ENCODE measurements around the gene NR6A1.

- TF ChIP-seq, protein P1, sequence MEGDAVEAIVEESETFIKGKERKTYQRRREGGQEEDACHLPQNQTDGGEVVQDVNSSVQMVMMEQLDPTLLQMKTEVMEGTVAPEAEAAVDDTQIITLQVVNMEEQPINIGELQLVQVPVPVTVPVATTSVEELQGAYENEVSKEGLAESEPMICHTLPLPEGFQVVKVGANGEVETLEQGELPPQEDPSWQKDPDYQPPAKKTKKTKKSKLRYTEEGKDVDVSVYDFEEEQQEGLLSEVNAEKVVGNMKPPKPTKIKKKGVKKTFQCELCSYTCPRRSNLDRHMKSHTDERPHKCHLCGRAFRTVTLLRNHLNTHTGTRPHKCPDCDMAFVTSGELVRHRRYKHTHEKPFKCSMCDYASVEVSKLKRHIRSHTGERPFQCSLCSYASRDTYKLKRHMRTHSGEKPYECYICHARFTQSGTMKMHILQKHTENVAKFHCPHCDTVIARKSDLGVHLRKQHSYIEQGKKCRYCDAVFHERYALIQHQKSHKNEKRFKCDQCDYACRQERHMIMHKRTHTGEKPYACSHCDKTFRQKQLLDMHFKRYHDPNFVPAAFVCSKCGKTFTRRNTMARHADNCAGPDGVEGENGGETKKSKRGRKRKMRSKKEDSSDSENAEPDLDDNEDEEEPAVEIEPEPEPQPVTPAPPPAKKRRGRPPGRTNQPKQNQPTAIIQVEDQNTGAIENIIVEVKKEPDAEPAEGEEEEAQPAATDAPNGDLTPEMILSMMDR (conservative IDR thresholded peaks at IDR 0.05; ENCODE audit: low read depth in 2 of 2), result no peak
- no peak for TF ChIP-seq EZH2phosphoT487 (IDR thresholded peaks at IDR 0.05; ENCODE audit: unreplicated experiment)
- no peak for TF ChIP-seq ETS1 (IDR thresholded peaks at IDR 0.05)
- TF ChIP-seq EZH2 (IDR thresholded peaks at IDR 0.05; ENCODE audit: low read depth, unreplicated experiment), result no peak
- TF ChIP-seq JUNB (IDR thresholded peaks at IDR 0.05; ENCODE audit: unreplicated experiment), result no peak
- no peak for TF ChIP-seq CREB1 (CRISPR knock-in tag; IDR thresholded peaks at IDR 0.05; ENCODE audit: low read depth)
- no peak for TF ChIP-seq POLR2AphosphoS5 (IDR thresholded peaks at IDR 0.05; ENCODE audit: low read depth)
- no peak for TF ChIP-seq STAT1 (IDR thresholded peaks at IDR 0.05; ENCODE audit: unreplicated experiment)
- TF ChIP-seq REST (IDR thresholded peaks at IDR 0.05; ENCODE audit: unreplicated experiment), result no peak
- no peak for TF ChIP-seq ZNF331 (CRISPR knock-in tag; IDR thresholded peaks at IDR 0.05; ENCODE audit: low read depth)
- TF ChIP-seq, protein P2, sequence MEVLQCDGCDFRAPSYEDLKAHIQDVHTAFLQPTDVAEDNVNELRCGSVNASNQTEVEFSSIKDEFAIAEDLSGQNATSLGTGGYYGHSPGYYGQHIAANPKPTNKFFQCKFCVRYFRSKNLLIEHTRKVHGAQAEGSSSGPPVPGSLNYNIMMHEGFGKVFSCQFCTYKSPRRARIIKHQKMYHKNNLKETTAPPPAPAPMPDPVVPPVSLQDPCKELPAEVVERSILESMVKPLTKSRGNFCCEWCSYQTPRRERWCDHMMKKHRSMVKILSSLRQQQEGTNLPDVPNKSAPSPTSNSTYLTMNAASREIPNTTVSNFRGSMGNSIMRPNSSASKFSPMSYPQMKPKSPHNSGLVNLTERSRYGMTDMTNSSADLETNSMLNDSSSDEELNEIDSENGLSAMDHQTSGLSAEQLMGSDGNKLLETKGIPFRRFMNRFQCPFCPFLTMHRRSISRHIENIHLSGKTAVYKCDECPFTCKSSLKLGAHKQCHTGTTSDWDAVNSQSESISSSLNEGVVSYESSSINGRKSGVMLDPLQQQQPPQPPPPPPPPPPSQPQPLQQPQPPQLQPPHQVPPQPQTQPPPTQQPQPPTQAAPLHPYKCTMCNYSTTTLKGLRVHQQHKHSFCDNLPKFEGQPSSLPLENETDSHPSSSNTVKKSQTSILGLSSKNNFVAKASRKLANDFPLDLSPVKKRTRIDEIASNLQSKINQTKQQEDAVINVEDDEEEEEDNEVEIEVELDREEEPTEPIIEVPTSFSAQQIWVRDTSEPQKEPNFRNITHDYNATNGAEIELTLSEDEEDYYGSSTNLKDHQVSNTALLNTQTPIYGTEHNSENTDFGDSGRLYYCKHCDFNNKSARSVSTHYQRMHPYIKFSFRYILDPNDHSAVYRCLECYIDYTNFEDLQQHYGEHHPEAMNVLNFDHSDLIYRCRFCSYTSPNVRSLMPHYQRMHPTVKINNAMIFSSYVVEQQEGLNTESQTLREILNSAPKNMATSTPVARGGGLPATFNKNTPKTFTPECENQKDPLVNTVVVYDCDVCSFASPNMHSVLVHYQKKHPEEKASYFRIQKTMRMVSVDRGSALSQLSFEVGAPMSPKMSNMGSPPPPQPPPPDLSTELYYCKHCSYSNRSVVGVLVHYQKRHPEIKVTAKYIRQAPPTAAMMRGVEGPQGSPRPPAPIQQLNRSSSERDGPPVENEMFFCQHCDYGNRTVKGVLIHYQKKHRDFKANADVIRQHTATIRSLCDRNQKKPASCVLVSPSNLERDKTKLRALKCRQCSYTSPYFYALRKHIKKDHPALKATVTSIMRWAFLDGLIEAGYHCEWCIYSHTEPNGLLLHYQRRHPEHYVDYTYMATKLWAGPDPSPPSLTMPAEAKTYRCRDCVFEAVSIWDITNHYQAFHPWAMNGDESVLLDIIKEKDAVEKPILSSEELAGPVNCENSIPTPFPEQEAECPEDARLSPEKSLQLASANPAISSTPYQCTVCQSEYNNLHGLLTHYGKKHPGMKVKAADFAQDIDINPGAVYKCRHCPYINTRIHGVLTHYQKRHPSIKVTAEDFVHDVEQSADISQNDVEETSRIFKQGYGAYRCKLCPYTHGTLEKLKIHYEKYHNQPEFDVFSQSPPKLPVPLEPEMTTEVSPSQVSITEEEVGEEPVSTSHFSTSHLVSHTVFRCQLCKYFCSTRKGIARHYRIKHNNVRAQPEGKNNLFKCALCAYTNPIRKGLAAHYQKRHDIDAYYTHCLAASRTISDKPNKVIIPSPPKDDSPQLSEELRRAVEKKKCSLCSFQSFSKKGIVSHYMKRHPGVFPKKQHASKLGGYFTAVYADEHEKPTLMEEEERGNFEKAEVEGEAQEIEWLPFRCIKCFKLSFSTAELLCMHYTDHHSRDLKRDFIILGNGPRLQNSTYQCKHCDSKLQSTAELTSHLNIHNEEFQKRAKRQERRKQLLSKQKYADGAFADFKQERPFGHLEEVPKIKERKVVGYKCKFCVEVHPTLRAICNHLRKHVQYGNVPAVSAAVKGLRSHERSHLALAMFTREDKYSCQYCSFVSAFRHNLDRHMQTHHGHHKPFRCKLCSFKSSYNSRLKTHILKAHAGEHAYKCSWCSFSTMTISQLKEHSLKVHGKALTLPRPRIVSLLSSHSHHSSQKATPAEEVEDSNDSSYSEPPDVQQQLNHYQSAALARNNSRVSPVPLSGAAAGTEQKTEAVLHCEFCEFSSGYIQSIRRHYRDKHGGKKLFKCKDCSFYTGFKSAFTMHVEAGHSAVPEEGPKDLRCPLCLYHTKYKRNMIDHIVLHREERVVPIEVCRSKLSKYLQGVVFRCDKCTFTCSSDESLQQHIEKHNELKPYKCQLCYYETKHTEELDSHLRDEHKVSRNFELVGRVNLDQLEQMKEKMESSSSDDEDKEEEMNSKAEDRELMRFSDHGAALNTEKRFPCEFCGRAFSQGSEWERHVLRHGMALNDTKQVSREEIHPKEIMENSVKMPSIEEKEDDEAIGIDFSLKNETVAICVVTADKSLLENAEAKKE (CRISPR knock-in tag; IDR thresholded peaks at IDR 0.05), result no peak
These were observed 71.5 kb downstream of the NR6A1 start for GRCh38 chr9:124699575-124699974.
